HEK293 (cell line): Measurements from ENCODE around the gene BIK.
A peak's percentile ranks its signal among the peaks of the same experiment; 100 is the strongest.

Source experiments
- CTCF ChIA-PET: fragments of 350-600 bp; formaldehyde crosslinking; extraction: SDS; loops from one replicate; lab custom pipeline; 2021; ENCODE audit warnings: antibody characterized with exemption; lab: Yijun Ruan, JAX
- POLR2A ChIA-PET: fragments of 300-600 bp; formaldehyde crosslinking; extraction: SDS; loops from one replicate; lab custom pipeline; 2020; ENCODE audit warnings: antibody characterized with exemption, inconsistent platforms; lab: Yijun Ruan, JAX
- H3K27ac ChIP-seq: fragments of 200-500 bp; sonication (Bioruptor generic); 2 replicates; pipeline ENCODE4 v1.5.1; 2014; ENCODE audit warnings: low read depth, low read length, control low read depth, inconsistent platforms; ENCODE audit errors: extremely low read depth
- H3K36me3 ChIP-seq, 2 experiments: fragments of 200-500 bp in 1 of 2; sonication (Bioruptor generic) in 1 of 2; 1 replicate in 1 of 2; 2 replicates in 1 of 2; pipeline ENCODE4 v1.5.1; 2014 to 2017; ENCODE audit warnings: inconsistent platforms in 2 of 2, low read length in 2 of 2; ENCODE audit not compliant: control insufficient read depth in 2 of 2, insufficient read depth in 1 of 2
- H3K4me1 ChIP-seq: fragments of 200-500 bp; sonication (Bioruptor generic); 2 replicates; pipeline ENCODE4 v1.5.1; 2014; ENCODE audit warnings: mild to moderate bottlenecking, low read length, inconsistent platforms; ENCODE audit not compliant: control insufficient read depth, insufficient read depth
- H3K4me3 ChIP-seq: 2 replicates; pipeline ENCODE4 v1.5.1; 2011; ENCODE audit warnings: low read depth, mild to moderate bottlenecking, control low read depth, low read length, moderate library complexity
- H3K9me3 ChIP-seq: fragments of 200-500 bp; sonication (Bioruptor generic); 2 replicates; pipeline ENCODE4 v1.5.1; 2014; ENCODE audit warnings: low read depth, low read length, inconsistent platforms; ENCODE audit not compliant: control insufficient read depth, insufficient read depth
- AEBP2 ChIP-seq: fragments of 450-650 bp; formaldehyde crosslinking; IDR thresholded peaks from 2 replicates; pipeline ENCODE4 v1.5.1; 2016; ENCODE audit warnings: missing biosample characterization, missing genetic modification characterization, borderline replicate concordance
- CTCF ChIP-seq: fragments of 450-650 bp; formaldehyde crosslinking; IDR thresholded peaks from 2 replicates; pipeline ENCODE4 v1.5.1; 2016; ENCODE audit warnings: missing biosample characterization, missing genetic modification characterization
- GLIS1 ChIP-seq: fragments of 450-650 bp; formaldehyde crosslinking; IDR thresholded peaks from 2 replicates; pipeline ENCODE4 v1.5.1; 2016; ENCODE audit warnings: missing biosample characterization, missing genetic modification characterization
- GLIS2 ChIP-seq: fragments of 450-650 bp; formaldehyde crosslinking; IDR thresholded peaks from 2 replicates; pipeline ENCODE4 v1.5.1; 2016; ENCODE audit warnings: missing biosample characterization, missing genetic modification characterization
- KLF1 ChIP-seq: fragments of 450-650 bp; formaldehyde crosslinking; IDR thresholded peaks from 2 replicates; pipeline ENCODE4 v1.5.1; 2016; ENCODE audit warnings: missing biosample characterization, missing genetic modification characterization
- KLF17 ChIP-seq: fragments of 450-650 bp; formaldehyde crosslinking; IDR thresholded peaks from 2 replicates; pipeline ENCODE4 v1.5.1; 2016; ENCODE audit warnings: missing biosample characterization, missing genetic modification characterization
- MEIS1 ChIP-seq: sonication (generic); formaldehyde crosslinking; IDR thresholded peaks from 2 replicates; pipeline ENCODE4 v1.8.1; 2022; ENCODE audit warnings: missing genetic modification reagents, mild to moderate bottlenecking, borderline replicate concordance
- PRDM1 ChIP-seq: fragments of 450-650 bp; formaldehyde crosslinking; IDR thresholded peaks from 2 replicates; pipeline ENCODE4; 2016; ENCODE audit warnings: missing biosample characterization, missing genetic modification characterization
- YY2 ChIP-seq: fragments of 450-650 bp; formaldehyde crosslinking; IDR thresholded peaks from 2 replicates; pipeline ENCODE4 v1.5.1; 2016; ENCODE audit warnings: missing biosample characterization, missing genetic modification characterization
- ZFP37 ChIP-seq: fragments of 450-650 bp; formaldehyde crosslinking; IDR thresholded peaks from 2 replicates; pipeline ENCODE4 v1.5.1; 2016; ENCODE audit warnings: missing biosample characterization, missing genetic modification characterization
- ZFP69B ChIP-seq: fragments of 450-650 bp; formaldehyde crosslinking; IDR thresholded peaks from 2 replicates; pipeline ENCODE4 v1.5.1; 2016; ENCODE audit warnings: missing biosample characterization, missing genetic modification characterization
- ZNF112 ChIP-seq: fragments of 450-650 bp; formaldehyde crosslinking; IDR thresholded peaks from 2 replicates; pipeline ENCODE4 v1.5.0; 2017; ENCODE audit warnings: missing biosample characterization, missing genetic modification characterization
- ZNF146 ChIP-seq: fragments of 450-650 bp; formaldehyde crosslinking; IDR thresholded peaks from 2 replicates; pipeline ENCODE4 v1.5.1; 2016; ENCODE audit warnings: missing biosample characterization, missing genetic modification characterization
- ZNF155 ChIP-seq: fragments of 450-650 bp; formaldehyde crosslinking; IDR thresholded peaks from 2 replicates; pipeline ENCODE4 v1.5.1; 2016; ENCODE audit warnings: missing biosample characterization, missing genetic modification characterization
- ZNF157 ChIP-seq: fragments of 450-650 bp; formaldehyde crosslinking; IDR thresholded peaks from 2 replicates; pipeline ENCODE4 v1.5.1; 2016; ENCODE audit warnings: missing biosample characterization, missing genetic modification characterization
- ZNF19 ChIP-seq: fragments of 450-650 bp; formaldehyde crosslinking; IDR thresholded peaks from 2 replicates; pipeline ENCODE4; 2016; ENCODE audit warnings: missing biosample characterization, missing genetic modification characterization, low read depth
- ZNF221 ChIP-seq: fragments of 450-650 bp; formaldehyde crosslinking; IDR thresholded peaks from 2 replicates; pipeline ENCODE4 v1.5.1; 2017; ENCODE audit warnings: missing biosample characterization, missing genetic modification characterization, borderline replicate concordance
- ZNF26 ChIP-seq: fragments of 450-650 bp; formaldehyde crosslinking; IDR thresholded peaks from 2 replicates; pipeline ENCODE4 v1.5.1; 2016; ENCODE audit warnings: missing biosample characterization, missing genetic modification characterization
- ZNF302 ChIP-seq: fragments of 450-650 bp; formaldehyde crosslinking; IDR thresholded peaks from 2 replicates; pipeline ENCODE4 v1.5.1; 2016; ENCODE audit warnings: missing biosample characterization, missing genetic modification characterization, low read depth
- ZNF311 ChIP-seq: fragments of 450-650 bp; formaldehyde crosslinking; IDR thresholded peaks from 2 replicates; pipeline ENCODE4 v1.5.1; 2017; ENCODE audit warnings: missing biosample characterization, missing genetic modification characterization, borderline replicate concordance
- ZNF416 ChIP-seq: fragments of 450-650 bp; formaldehyde crosslinking; IDR thresholded peaks from 2 replicates; pipeline ENCODE4 v1.5.1; 2016; ENCODE audit warnings: missing biosample characterization, missing genetic modification characterization
- ZNF501 ChIP-seq: fragments of 450-650 bp; formaldehyde crosslinking; IDR thresholded peaks from 2 replicates; pipeline ENCODE4 v1.5.1; 2016; ENCODE audit warnings: missing biosample characterization, missing genetic modification characterization
- ZNF544 ChIP-seq: fragments of 450-650 bp; formaldehyde crosslinking; IDR thresholded peaks from 2 replicates; pipeline ENCODE4 v1.5.0; 2017; ENCODE audit warnings: missing biosample characterization, missing genetic modification characterization
- ZNF555 ChIP-seq: fragments of 450-650 bp; formaldehyde crosslinking; conservative IDR thresholded peaks from 2 replicates; pipeline ENCODE4 v1.5.1; 2017; ENCODE audit warnings: missing biosample characterization, mild to moderate bottlenecking, missing genetic modification characterization, inconsistent platforms
- ZNF560 ChIP-seq: fragments of 450-650 bp; formaldehyde crosslinking; IDR thresholded peaks from 2 replicates; pipeline ENCODE4 v1.5.1; 2017; ENCODE audit warnings: missing biosample characterization, missing genetic modification characterization, borderline replicate concordance
- ZNF624 ChIP-seq: fragments of 450-650 bp; formaldehyde crosslinking; IDR thresholded peaks from 2 replicates; pipeline ENCODE4 v1.5.1; 2017; ENCODE audit warnings: missing biosample characterization, missing genetic modification characterization
- ZNF629 ChIP-seq: fragments of 450-650 bp; formaldehyde crosslinking; IDR thresholded peaks from 2 replicates; pipeline ENCODE4 v1.5.1; 2017; ENCODE audit warnings: missing biosample characterization, missing genetic modification characterization
- ZNF654 ChIP-seq: fragments of 450-650 bp; formaldehyde crosslinking; IDR thresholded peaks from 2 replicates; pipeline ENCODE4 v1.5.1; 2016; ENCODE audit warnings: low read depth, missing biosample characterization, missing genetic modification characterization
- ZNF785 ChIP-seq: fragments of 450-650 bp; formaldehyde crosslinking; IDR thresholded peaks from 2 replicates; pipeline ENCODE4 v1.5.1; 2016; ENCODE audit warnings: missing biosample characterization, missing genetic modification characterization
- ZSCAN30 ChIP-seq: fragments of 450-650 bp; IDR thresholded peaks from 2 replicates; pipeline ENCODE4 v1.5.1; 2018; ENCODE audit warnings: missing biosample characterization, mild to moderate bottlenecking, missing genetic modification characterization, moderate library complexity

Gene BIK

GRCh38 chr22:43158778-43159483, 48.4 kb downstream of the BIK start:
- POLR2A ChIA-PET = interaction anchor here (0.6 kb wide), 1 partner anchor 28 kb away, joined by 3 read pairs; the partner anchor contains the start of gene TTLL12
- CTCF ChIA-PET = interaction anchor here (0.6 to 0.9 kb wide), 5 partner anchors 11 to 423 kb away, joined by 3 to 4 read pairs (median 3); no protein-coding TSS in a partner anchor

GRCh38 chr22:43159484-43160178, 49.1 kb downstream of the BIK start:
- H3K4me1 ChIP-seq = no peaks in the 10 kb centered on the region
- POLR2A ChIA-PET = interaction anchor here (0.6 kb wide), 1 partner anchor 27 kb away, joined by 3 read pairs; the partner anchor contains the start of gene TTLL12
- CTCF ChIA-PET = interaction anchor here (0.6 to 0.9 kb wide), 4 partner anchors 12 to 422 kb away, joined by 3 to 4 read pairs (median 4); no protein-coding TSS in a partner anchor
- peaks cover 0 to 4% of the 10 kb centered on the region in 2 experiments; a peak in 1 of 3 replicates for H3K36me3 ChIP-seq
- H3K27ac ChIP-seq = no peak overlapping the region
- no peak overlapping the region for H3K4me3 ChIP-seq
- no peaks in the 10 kb centered on the region for H3K9me3 ChIP-seq
- no peak for TF ChIP-seq ZNF146 (tag by site-specific recombination)
- TF ChIP-seq ZNF26 (tag by site-specific recombination) = no peak
- no peak for TF ChIP-seq ZNF544 (tag by site-specific recombination)
- TF ChIP-seq GLIS2 (tag by site-specific recombination) = peak; percentile 42; the same call in 1 of the 2 replicates
- TF ChIP-seq ZFP69B = no peak
- peak; percentile 24; the same call in 1 of the 2 replicates for TF ChIP-seq KLF17
- TF ChIP-seq ZNF416 (tag by site-specific recombination) = no peak
- TF ChIP-seq CTCF (tag by site-specific recombination) = peak; percentile 43; the same call in 1 of the 2 replicates
- TF ChIP-seq ZNF555 (tag by site-specific recombination) = no peak
- no peak for TF ChIP-seq ZNF629 (tag by site-specific recombination)
- no peak for TF ChIP-seq ZNF112 (tag by site-specific recombination)
- no peak for TF ChIP-seq ZNF221 (tag by site-specific recombination)
- TF ChIP-seq ZNF302 (tag by site-specific recombination) = no peak
- TF ChIP-seq PRDM1 (tag by site-specific recombination) = no peak
- TF ChIP-seq ZNF624 (tag by site-specific recombination) = no peak
- no peak for TF ChIP-seq MEIS1 (CRISPR knock-in tag)
- no peak for TF ChIP-seq YY2 (tag by site-specific recombination)
- TF ChIP-seq GLIS1 = peak; percentile 95
- no peak for TF ChIP-seq ZNF501
- no peak for TF ChIP-seq ZNF19
- TF ChIP-seq ZNF311 (tag by site-specific recombination) = no peak
- TF ChIP-seq ZNF785 (tag by site-specific recombination) = no peak
- peak; percentile 39 for TF ChIP-seq ZNF654 (tag by site-specific recombination)
- TF ChIP-seq AEBP2 = no peak
- TF ChIP-seq ZSCAN30 (tag by site-specific recombination) = no peak
- peak; percentile 86 for TF ChIP-seq KLF1 (tag by site-specific recombination)
- no peak for TF ChIP-seq ZNF155 (tag by site-specific recombination)

More at GRCh38 chr22:43158778-43159483, 48.4 kb downstream of the BIK start:
- Histone ChIP-seq H3K4me1 (no peaks in the 10 kb centered on the region), H3K27ac (no peak overlapping the region)
- TF ChIP-seq ZFP37 (tag by site-specific recombination) = no peak
- TF ChIP-seq ZNF560 = no peak
- TF ChIP-seq ZNF416 (tag by site-specific recombination) = no peak
- TF ChIP-seq ZNF157 (tag by site-specific recombination) = no peak
- TF ChIP-seq, all 188 proteins: peak for 0
- H3K4me3 ChIP-seq = no peak overlapping the region
- no peaks in the 10 kb centered on the region for H3K9me3 ChIP-seq
- peaks cover 0 to 4% of the 10 kb centered on the region in 2 experiments; a peak in 1 of 3 replicates for H3K36me3 ChIP-seq
